KBM-7 (cell line): ENCODE results near the gene TRAF3IP1.
A peak's percentile ranks its signal among the peaks of the same experiment; 100 is the strongest.
"Not testable (repeated sequence)": the region's sequence is repeated elsewhere in the genome, so short reads cannot be mapped to it uniquely, and the experiment has no call there.

Experiments
- DNase-seq: peaks from one replicate; pipeline ENCODE4 v3.0.0-alpha.2; 2015
- in situ Hi-C: fragments of 300-500 bp; cut with MboI; formaldehyde crosslinking; loops from 2 replicates; pipeline ENCODE4 v1.14.3; 2020; ENCODE audit warnings: low sequenced_read_pairs, low pct_unique_long_range_greater_than_20kb, mixed read lengths

TRAF3IP1 gene

GRCh38 chr2:238433941-238434845 lies 113.9 kb downstream of the TRAF3IP1 start:
- DNase-seq, result no peak
- in situ Hi-C loops, result no loop called here

- in situ Hi-C loops, result no loop called here
These were observed 114.8 kb downstream of the TRAF3IP1 start for GRCh38 chr2:238434846-238435751.

GRCh38 chr2:238435752-238436096 lies 115.4 kb downstream of the TRAF3IP1 start:
- in situ Hi-C loops, result no loop called here
- no peak for DNase-seq

More at GRCh38 chr2:238434846-238435751, 114.8 kb downstream of the TRAF3IP1 start:
- DNase-seq, result no peak

- in situ Hi-C loops, result no loop called here
- no peak for DNase-seq
These were observed 118.8 kb downstream of the TRAF3IP1 start for GRCh38 chr2:238438856-238439849.

- no peak for DNase-seq
- in situ Hi-C loops, result no loop called here
These were observed 119.6 kb downstream of the TRAF3IP1 start for GRCh38 chr2:238439917-238440316.

GRCh38 chr2:238440331-238440730 lies 120.0 kb downstream of the TRAF3IP1 start:
- in situ Hi-C loops, result no loop called here
- DNase-seq, result no peak

GRCh38 chr2:238440767-238441166 lies 120.4 kb downstream of the TRAF3IP1 start:
- in situ Hi-C loops, result no loop called here
- DNase-seq, result no peak

GRCh38 chr2:238441262-238442114 lies 121.2 kb downstream of the TRAF3IP1 start:
- in situ Hi-C loops, result no loop called here
- DNase-seq, result no peak

- DNase-seq, in situ Hi-C loops: not testable (repeated sequence)
These were observed 121.9 kb downstream of the TRAF3IP1 start for GRCh38 chr2:238442257-238442656.

GRCh38 chr2:238444242-238444641 lies 123.9 kb downstream of the TRAF3IP1 start:
- DNase-seq, result no peak
- in situ Hi-C loops, result no loop called here

GRCh38 chr2:238445409-238446190 lies 125.3 kb downstream of the TRAF3IP1 start:
- in situ Hi-C loops, result no loop called here

GRCh38 chr2:238446371-238446770 lies 126.1 kb downstream of the TRAF3IP1 start:
- in situ Hi-C loops, result no loop called here
- no peak for DNase-seq

More at GRCh38 chr2:238445409-238446190, 125.3 kb downstream of the TRAF3IP1 start:
- no peak for DNase-seq

- in situ Hi-C loops, result no loop called here
- no peak for DNase-seq
These were observed 128.0 kb downstream of the TRAF3IP1 start for GRCh38 chr2:238448031-238448955.

- in situ Hi-C loops, result no loop called here
- no peak for DNase-seq
These were observed 128.9 kb downstream of the TRAF3IP1 start for GRCh38 chr2:238449241-238449640.

- peak; percentile 26 for DNase-seq
- in situ Hi-C loops, result no loop called here
These were observed 129.6 kb downstream of the TRAF3IP1 start for GRCh38 chr2:238449909-238450417.

- DNase-seq, result no peak
- in situ Hi-C loops, result no loop called here
These were observed 130.1 kb downstream of the TRAF3IP1 start for GRCh38 chr2:238450440-238450861.
